H1 (cell line): Measurements from ENCODE around the gene VPS18. TPM values are rescaled to one million over a fixed set of nuclear protein-coding genes. Genes with fewer than 3 reads are reported as not detected.

ENCODE experiments used
- BRCA1 ChIP-seq: IDR thresholded peaks from 2 replicates; pipeline ENCODE4 v1.6.1; 2012; ENCODE audit warnings: low read depth, low read length, improper control_type of control experiment
- CTCF ChIP-seq, 3 experiments: IDR thresholded peaks; 1 replicate in 2 of 3; 2 replicates in 1 of 3; pipeline versions ENCODE4 v1.5.1 to v1.6.1; 2011; ENCODE audit warnings: low read length in 3 of 3, mild to moderate bottlenecking in 3 of 3, inconsistent platforms in 2 of 3, low read depth in 1 of 3, moderate library complexity in 1 of 3; ENCODE audit not compliant: insufficient read depth in 1 of 3; ENCODE audit errors: control extremely low read depth in 1 of 3
- E2F6 ChIP-seq: IDR thresholded peaks from 2 replicates; pipeline ENCODE4 v1.6.1; 2012; ENCODE audit warnings: inconsistent platforms
- RBBP5 ChIP-seq: IDR thresholded peaks from 2 replicates; pipeline ENCODE4 v1.7.1; 2012; ENCODE audit warnings: low read depth, mild to moderate bottlenecking, inconsistent platforms, low read length, moderate library complexity, borderline replicate concordance
- SUZ12 ChIP-seq: fragments of 200-600 bp; sonication (generic); IDR thresholded peaks from 2 replicates; pipeline ENCODE4 v1.6.1; 2012; ENCODE audit warnings: mild to moderate bottlenecking, inconsistent platforms, low read length, moderate library complexity, mixed read lengths
- TAF7 ChIP-seq: optimal IDR thresholded peaks from 2 replicates; pipeline ENCODE3; 2011; ENCODE audit warnings: low read depth, mild to moderate bottlenecking, inconsistent platforms, low read length, moderate library complexity, borderline replicate concordance
- polyA plus RNA-seq, 7 experiments: library from polyadenylated mRNA; depleted of rRNA in 3 of 7; stranded (reverse) in 5 of 7; unstranded in 2 of 7; fragments of >200 nt in 5 of 7; fragments of 200-250 nt in 2 of 7; gene quantifications; 1 replicate in 5 of 7; 2 replicates in 1 of 7; 4 replicates in 1 of 7; pipeline versions ENCODE4 v1.2.1 to v1.2.3, GENCODE V29; 2011 to 2013; ENCODE audit warnings: missing spikeins in 2 of 7, mixed read lengths in 2 of 7
- total RNA-seq: library from RNA; stranded (reverse); fragmentation: NEBNext Ultra II Directional; extraction: Animal tissue kit (Norgen Biotek cat#: 25700); gene quantifications from 2 replicates; pipeline ENCODE4 v1.2.1, GENCODE V29; 2021

Gene VPS18
- total and polyA plus RNA-seq, 2 of the 8 experiments (the other 6 are each of a cell fraction or from before 2014, with no cell fraction given) = 28.9 to 32.7 TPM

- TF ChIP-seq SUZ12 (no peak), E2F6 (no peak), TAF7 (peak; percentile 61), RBBP5 (no peak), CTCF (IDR thresholded peaks at IDR 0.05; ENCODE audit: control extremely low read depth in 1 of 3, insufficient read depth in 1 of 3, low read depth in 1 of 3, low read length in 3 of 3) (peak in 2 of 3 experiments; percentile 80 to 97; a peak in 3 of 4 replicates), BRCA1 (no peak)
Observed at GRCh38 chr15:40906091-40906990, 12.1 kb downstream of the VPS18 start (continued).
